ENCODE results near the gene TP73.

Gene TP73

DNA sequence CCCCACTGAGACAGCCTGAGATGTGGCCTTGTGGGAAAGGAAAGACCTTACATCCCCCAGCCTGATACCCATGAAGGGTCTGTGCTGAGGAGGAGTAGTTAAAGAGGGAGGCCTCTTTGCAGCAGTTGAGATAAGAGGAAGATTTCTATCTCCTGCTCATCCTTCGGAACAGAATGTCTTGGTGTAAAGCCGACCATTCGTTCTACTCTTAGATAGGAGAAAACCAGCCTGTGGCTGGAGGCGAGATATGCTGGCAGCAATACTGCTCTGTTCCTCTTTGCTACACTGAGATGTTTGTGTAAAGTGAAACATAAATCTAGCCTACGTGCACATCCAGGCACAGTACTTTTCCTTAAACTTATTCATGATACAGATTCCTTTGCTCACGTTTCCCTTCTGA, 98.4 kb downstream of the TP73 start:
- TF ChIP-seq, protein P1, sequence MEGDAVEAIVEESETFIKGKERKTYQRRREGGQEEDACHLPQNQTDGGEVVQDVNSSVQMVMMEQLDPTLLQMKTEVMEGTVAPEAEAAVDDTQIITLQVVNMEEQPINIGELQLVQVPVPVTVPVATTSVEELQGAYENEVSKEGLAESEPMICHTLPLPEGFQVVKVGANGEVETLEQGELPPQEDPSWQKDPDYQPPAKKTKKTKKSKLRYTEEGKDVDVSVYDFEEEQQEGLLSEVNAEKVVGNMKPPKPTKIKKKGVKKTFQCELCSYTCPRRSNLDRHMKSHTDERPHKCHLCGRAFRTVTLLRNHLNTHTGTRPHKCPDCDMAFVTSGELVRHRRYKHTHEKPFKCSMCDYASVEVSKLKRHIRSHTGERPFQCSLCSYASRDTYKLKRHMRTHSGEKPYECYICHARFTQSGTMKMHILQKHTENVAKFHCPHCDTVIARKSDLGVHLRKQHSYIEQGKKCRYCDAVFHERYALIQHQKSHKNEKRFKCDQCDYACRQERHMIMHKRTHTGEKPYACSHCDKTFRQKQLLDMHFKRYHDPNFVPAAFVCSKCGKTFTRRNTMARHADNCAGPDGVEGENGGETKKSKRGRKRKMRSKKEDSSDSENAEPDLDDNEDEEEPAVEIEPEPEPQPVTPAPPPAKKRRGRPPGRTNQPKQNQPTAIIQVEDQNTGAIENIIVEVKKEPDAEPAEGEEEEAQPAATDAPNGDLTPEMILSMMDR (IDR thresholded peaks at IDR 0.05; ENCODE audit: low read depth, low read length), result no peak
- DNase-seq (ENCODE audit: extremely low read depth, low read depth), result no peak

DNA sequence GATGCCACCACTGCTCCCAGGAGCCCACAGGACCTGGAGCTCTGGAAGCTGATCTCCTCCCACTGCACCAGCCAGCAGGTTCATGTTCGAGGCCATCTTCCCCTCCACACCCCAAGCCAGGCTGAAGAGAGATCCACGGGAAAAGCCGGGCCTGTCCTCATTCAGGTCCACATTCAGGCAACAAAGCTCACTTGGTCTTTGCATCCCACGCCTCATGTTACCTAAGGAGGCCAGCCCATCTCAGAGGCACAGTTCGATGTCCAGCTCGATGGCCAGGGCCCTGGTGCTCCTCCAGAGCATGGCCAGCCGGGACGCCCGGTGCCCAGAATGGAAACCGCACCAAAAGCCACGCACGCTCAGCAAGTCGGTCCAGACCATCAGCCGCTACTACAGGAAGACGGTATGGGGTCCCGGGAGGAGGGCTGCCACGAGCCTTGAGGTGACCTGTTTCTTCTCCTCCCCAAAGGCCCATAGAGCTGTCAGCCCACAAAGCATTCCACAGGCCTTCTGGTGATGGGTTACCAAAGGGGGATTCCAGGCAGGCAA, 100.2 kb downstream of the TP73 start, which contains the start of gene CCDC27:
Gene CCDC27 (plus strand): TSS at position 51 of the 546 bp plus-strand sequence. CDS start 32 bp downstream, at position 83.
- DNase-seq (ENCODE audit: extremely low read depth, low read depth), result no peak
- TF ChIP-seq, protein P1 (IDR thresholded peaks at IDR 0.05; ENCODE audit: low read depth, low read length), result no peak

DNA sequence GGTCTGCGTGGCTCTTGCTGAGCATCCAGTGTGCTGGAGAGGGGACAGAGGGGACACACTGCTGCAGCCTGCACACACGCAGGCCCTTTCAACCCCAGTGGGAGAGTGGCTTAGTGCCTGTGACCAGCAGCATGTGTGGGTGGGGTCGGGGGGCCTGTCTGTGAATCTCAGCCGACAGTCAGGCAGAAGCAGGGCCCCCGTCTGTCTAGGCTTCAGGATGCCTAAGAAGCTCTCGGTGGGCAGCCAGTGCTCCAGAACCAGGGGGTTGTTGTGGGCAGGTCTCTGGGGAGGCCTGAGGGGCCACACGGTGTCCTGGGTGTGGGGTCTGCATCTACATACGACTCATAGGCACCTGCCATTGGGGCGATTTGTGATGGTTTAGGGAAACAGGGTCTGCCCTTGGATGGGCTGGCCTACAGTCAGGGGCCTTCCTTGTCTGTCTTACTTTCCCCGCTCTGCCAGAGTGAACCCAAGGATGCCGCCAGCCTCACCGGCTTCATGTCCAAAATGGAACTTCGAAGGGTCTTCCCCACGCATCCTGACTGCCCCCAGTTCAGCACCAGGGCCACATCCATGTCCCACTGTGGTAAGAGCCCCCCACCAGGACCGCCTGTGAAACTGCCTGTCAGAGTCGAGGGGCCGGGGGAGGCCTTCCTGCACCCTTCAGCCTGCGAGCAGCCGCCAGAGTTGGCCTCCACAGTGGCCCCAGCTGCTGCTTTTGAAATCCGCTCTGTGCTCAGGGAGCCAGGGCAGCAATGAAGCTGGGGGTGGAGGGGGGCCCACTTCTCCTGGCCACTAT, 101.5 kb downstream of the TP73 start:
- TF ChIP-seq, protein P1 (IDR thresholded peaks at IDR 0.05; ENCODE audit: low read depth, low read length), result no peak
- DNase-seq (ENCODE audit: extremely low read depth, low read depth), result no peak

DNA sequence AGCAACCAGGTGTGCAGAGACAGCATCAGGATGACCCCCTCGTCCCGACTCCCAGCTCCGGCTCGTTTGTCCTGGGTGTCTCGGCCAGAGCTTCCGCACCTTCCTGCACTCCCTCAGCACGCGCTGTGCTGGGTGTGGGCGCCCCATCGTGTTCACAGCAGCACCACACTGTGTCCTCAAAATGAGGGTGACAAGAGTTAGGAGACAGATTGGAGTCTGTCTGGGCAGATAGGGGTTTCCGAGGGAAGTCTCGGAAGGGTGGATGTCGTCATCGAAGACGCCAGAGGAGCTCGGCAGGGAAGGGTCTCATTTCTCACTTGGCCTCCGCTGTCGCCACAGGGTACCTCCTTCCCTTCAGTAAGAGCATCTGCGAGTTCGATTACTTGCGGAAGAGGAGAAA, 104.1 kb downstream of the TP73 start:
- TF ChIP-seq, protein P1 (IDR thresholded peaks at IDR 0.05; ENCODE audit: low read depth, low read length), result no peak

DNA sequence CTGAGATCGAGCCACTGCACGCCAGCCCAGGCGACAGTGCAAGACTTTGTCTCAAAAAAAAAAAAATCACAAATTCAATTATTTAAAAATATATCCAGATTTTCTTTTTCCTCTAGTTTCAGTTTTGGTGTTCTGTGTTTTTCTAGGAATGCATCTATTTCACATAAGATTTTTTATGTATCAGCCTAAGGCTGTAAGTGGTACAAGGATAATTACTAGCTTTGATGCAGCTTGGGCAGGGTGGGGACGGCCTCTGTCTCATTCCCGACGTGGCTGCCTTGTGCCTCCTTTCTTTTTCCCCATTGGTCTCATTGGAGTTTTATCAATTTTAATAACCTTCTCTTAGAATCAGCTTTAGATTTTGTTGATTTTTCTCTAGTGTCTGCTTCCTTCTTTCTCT, 106.8 kb downstream of the TP73 start:
- no peak for DNase-seq (ENCODE audit: extremely low read depth, low read depth)
- TF ChIP-seq, protein P1 (IDR thresholded peaks at IDR 0.05; ENCODE audit: low read depth, low read length), result no peak

More for the DNA sequence above, 104.1 kb downstream of the TP73 start:
- DNase-seq (ENCODE audit: extremely low read depth, low read depth), result no peak

DNA sequence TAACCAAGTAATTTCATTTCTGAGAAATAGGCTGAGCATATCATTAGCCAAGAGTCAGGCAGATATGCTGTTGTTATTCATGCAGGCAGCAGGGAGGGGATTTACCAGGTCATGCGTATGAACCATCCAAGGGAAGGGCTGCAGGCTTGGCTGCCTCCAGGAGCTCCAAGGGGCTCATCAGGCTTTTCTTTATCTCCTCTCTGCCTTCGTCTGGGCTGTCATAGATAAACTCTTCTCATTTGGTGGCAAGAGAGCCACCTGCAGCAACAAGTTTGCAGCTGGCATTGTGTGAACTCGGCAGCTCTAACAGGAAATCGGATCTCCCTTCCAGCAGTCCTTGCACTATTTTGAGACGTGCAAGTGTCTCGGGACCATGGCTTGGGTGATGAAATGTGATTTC, 107.5 kb downstream of the TP73 start:
- TF ChIP-seq, protein P1 (IDR thresholded peaks at IDR 0.05; ENCODE audit: low read depth, low read length), result no peak
- no peak for DNase-seq (ENCODE audit: extremely low read depth, low read depth)

DNA sequence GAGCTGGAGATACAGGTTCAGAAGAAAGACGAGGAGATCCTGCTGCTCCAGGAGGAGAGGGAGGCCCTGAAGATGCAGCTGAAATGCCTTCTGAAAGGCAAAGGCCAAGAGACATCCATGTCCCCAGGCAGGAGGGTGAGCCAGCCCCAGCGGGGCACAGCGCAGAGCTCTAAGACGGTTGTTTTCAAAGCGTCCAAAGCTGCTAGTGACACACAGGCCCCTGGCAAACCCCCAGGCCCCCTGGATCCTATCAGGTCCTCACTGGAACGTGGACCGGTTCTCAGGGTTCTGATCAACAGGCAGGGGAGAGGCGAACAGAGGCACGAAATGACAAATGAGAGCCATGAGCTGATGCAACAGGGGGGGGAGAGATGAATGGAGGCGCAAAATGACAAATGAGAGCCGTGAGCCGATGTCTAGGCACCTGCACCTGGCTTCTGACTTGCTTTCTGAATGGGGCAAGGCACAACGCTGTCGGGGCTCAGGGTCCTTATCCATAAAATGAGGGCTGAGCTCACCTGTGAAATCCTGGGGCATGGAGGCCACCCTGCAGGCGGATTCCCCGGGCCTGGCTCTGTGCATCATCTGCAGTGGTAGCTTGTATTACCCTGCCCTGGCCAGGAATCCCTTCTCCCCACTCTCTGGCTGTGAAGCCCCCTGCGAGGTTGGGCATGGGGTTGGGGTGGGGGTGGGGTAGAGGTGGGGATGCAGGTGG, 109.1 kb downstream of the TP73 start:
- TF ChIP-seq, protein P1 (IDR thresholded peaks at IDR 0.05; ENCODE audit: low read depth, low read length), result no peak
- no peak for DNase-seq (ENCODE audit: extremely low read depth, low read depth)
